ENCODE results near the gene SLC5A2. TPM values are rescaled to one million over a fixed set of nuclear protein-coding genes. Genes with fewer than 3 reads are reported as not detected.
A peak's percentile ranks its signal among the peaks of the same experiment; 100 is the strongest.

Gene SLC5A2
- total and polyA plus RNA-seq, 2 of the 13 experiments (the other 11 are each of a cell fraction or from before 2014, with no cell fraction given): 0.24 to 0.97 TPM

- no peak for TF ChIP-seq ATF6 (CRISPR knock-in tag; conservative IDR thresholded peaks at IDR 0.05)
- TF ChIP-seq ZNF720 (CRISPR knock-in tag; IDR thresholded peaks at IDR 0.05): peak; percentile 38; the same call in 1 of the 2 replicates
- peak; percentile 86 for TF ChIP-seq XRCC5 (optimal IDR thresholded peaks at IDR 0.05; ENCODE audit: low read length)
- TF ChIP-seq ASH2L (IDR thresholded peaks at IDR 0.05; ENCODE audit: insufficient read length, low read depth, low read length): no peak
- peak; percentile 94 for TF ChIP-seq ZFX (CRISPR knock-in tag; IDR thresholded peaks at IDR 0.05; ENCODE audit: low read depth)
- TF ChIP-seq KDM6A (CRISPR knock-in tag; IDR thresholded peaks at IDR 0.05; ENCODE audit: low read depth): no peak
- TF ChIP-seq ZNF850 (CRISPR knock-in tag; conservative IDR thresholded peaks at IDR 0.05): no peak
- TF ChIP-seq ISL2 (CRISPR knock-in tag; IDR thresholded peaks at IDR 0.05): peak; percentile 54
- TF ChIP-seq ZNF841 (CRISPR knock-in tag; IDR thresholded peaks at IDR 0.05; ENCODE audit: borderline replicate concordance): no peak
- peak; percentile 76; the same call in 1 of the 2 replicates for TF ChIP-seq ZKSCAN8 (CRISPR knock-in tag; IDR thresholded peaks at IDR 0.05; ENCODE audit: borderline replicate concordance)
- TF ChIP-seq UBTF (CRISPR knock-in tag; IDR thresholded peaks at IDR 0.05): peak; percentile 87
- TF ChIP-seq FIP1L1 (IDR thresholded peaks at IDR 0.05; ENCODE audit: borderline replicate concordance, insufficient read depth, low read depth, low read length): no peak; the same call in 1 of the 2 replicates
- peak; percentile 86 for TF ChIP-seq HINFP (CRISPR knock-in tag; IDR thresholded peaks at IDR 0.05; ENCODE audit: low read depth)
- peak; percentile 56; the same call in 1 of the 2 replicates for TF ChIP-seq CBFB (CRISPR knock-in tag; IDR thresholded peaks at IDR 0.05)
- TF ChIP-seq KAT7 (CRISPR knock-in tag; IDR thresholded peaks at IDR 0.05; ENCODE audit: borderline replicate concordance): peak; percentile 69; the same call in 1 of the 2 replicates
- no peak for TF ChIP-seq EHMT2 (IDR thresholded peaks at IDR 0.05; ENCODE audit: borderline replicate concordance, low read depth, low read length)
- TF ChIP-seq MTF2 (CRISPR knock-in tag; IDR thresholded peaks at IDR 0.05; ENCODE audit: borderline replicate concordance): no peak; the same call in 1 of the 2 replicates
- no peak for TF ChIP-seq ZNF382 (CRISPR knock-in tag; IDR thresholded peaks at IDR 0.05; ENCODE audit: borderline replicate concordance)
- TF ChIP-seq PPARG (CRISPR knock-in tag; conservative IDR thresholded peaks at IDR 0.05): peak; percentile 10
- TF ChIP-seq THYN1 (CRISPR knock-in tag; IDR thresholded peaks at IDR 0.05; ENCODE audit: borderline replicate concordance, low read depth): no peak
- peak; percentile 60 for TF ChIP-seq ZBTB26 (CRISPR knock-in tag; IDR thresholded peaks at IDR 0.05; ENCODE audit: borderline replicate concordance)
- peak; percentile 98 for TF ChIP-seq CREM (IDR thresholded peaks at IDR 0.05)
- TF ChIP-seq CREM (CRISPR knock-in tag; IDR thresholded peaks at IDR 0.05): peak; percentile 73; the same call in 1 of the 2 replicates
These were observed 23.9 kb upstream of the SLC5A2 start, which contains the start of gene ARMC5 (continued) for GRCh38 chr16:31458844-31459686.
